ENCODE measurements around the gene DLST.

The DLST gene

GRCh38 chr14:74938531-74939495, 57.1 kb downstream of the DLST start:
- DNase-seq (ENCODE audit: low read depth, low spot score) = no peak

- no peak for DNase-seq (ENCODE audit: low read depth, low spot score)
Observed at GRCh38 chr14:74940956-74941565, 59.3 kb downstream of the DLST start.

GRCh38 chr14:74941676-74942097, 60.0 kb downstream of the DLST start:
- DNase-seq (ENCODE audit: low read depth, low spot score) = no peak

GRCh38 chr14:74942181-74942580, 60.5 kb downstream of the DLST start:
- DNase-seq (ENCODE audit: low read depth, low spot score) = no peak

GRCh38 chr14:74942608-74943007, 60.9 kb downstream of the DLST start:
- DNase-seq (ENCODE audit: low read depth, low spot score) = no peak

GRCh38 chr14:74945261-74945851, 63.6 kb downstream of the DLST start:
- no peak for DNase-seq (ENCODE audit: low read depth, low spot score)

- DNase-seq (ENCODE audit: low read depth, low spot score) = peak; percentile 54
Observed at GRCh38 chr14:74945852-74946658, 64.3 kb downstream of the DLST start.

GRCh38 chr14:74946659-74947281, 65.1 kb downstream of the DLST start:
- no peak for DNase-seq (ENCODE audit: low read depth, low spot score)

- DNase-seq (ENCODE audit: low read depth, low spot score) = no peak
Observed at GRCh38 chr14:74947353-74948227, 65.9 kb downstream of the DLST start.

- DNase-seq (ENCODE audit: low read depth, low spot score) = no peak
Observed at GRCh38 chr14:74948228-74949175, 66.8 kb downstream of the DLST start.

GRCh38 chr14:74949191-74949601, 67.5 kb downstream of the DLST start:
- DNase-seq (ENCODE audit: low read depth, low spot score) = no peak

- DNase-seq (ENCODE audit: low read depth, low spot score) = no peak
Observed at GRCh38 chr14:74949859-74950573, 68.3 kb downstream of the DLST start.

- no peak for DNase-seq (ENCODE audit: low read depth, low spot score)
Observed at GRCh38 chr14:74950795-74951442, 69.2 kb downstream of the DLST start.

- DNase-seq (ENCODE audit: low read depth, low spot score) = no peak
Observed at GRCh38 chr14:74951443-74952179, 69.9 kb downstream of the DLST start.

- no peak for DNase-seq (ENCODE audit: low read depth, low spot score)
Observed at GRCh38 chr14:74952180-74952665, 70.5 kb downstream of the DLST start.

- no peak for DNase-seq (ENCODE audit: low read depth, low spot score)
Observed at GRCh38 chr14:74952697-74953484, 71.2 kb downstream of the DLST start.

Data from smooth muscle cell of the brain vasculature (primary cell).